K562 (cell line): ENCODE data around the gene STC2. TPM values are rescaled to one million over a fixed set of nuclear protein-coding genes. Genes with fewer than 3 reads are reported as not detected.

Experiments
- ADNP ChIP-seq: fragments of 200-800 bp; sonication (Bioruptor generic); IDR thresholded peaks from 2 replicates; pipeline ENCODE4 v1.6.1; 2016; ENCODE audit warnings: missing genetic modification characterization, missing compliant biosample characterization
- EGR1 ChIP-seq: fragments of 450-650 bp; conservative IDR thresholded peaks from 2 replicates; pipeline ENCODE4 v1.6.1; 2017; ENCODE audit warnings: mild to moderate bottlenecking
- ELF4 ChIP-seq: fragments of 450-650 bp; formaldehyde crosslinking; IDR thresholded peaks from 2 replicates; pipeline ENCODE4 v1.4.0; 2022; ENCODE audit warnings: missing genetic modification characterization
- ETV5 ChIP-seq: sonication (generic); formaldehyde crosslinking; IDR thresholded peaks from 2 replicates; pipeline ENCODE4 v1.4.0; 2020; ENCODE audit warnings: low read depth, mild to moderate bottlenecking, missing genetic modification reagents
- HCFC1 ChIP-seq: IDR thresholded peaks from 2 replicates; pipeline ENCODE4 v1.6.1; 2012; ENCODE audit warnings: low read depth, low read length, improper control_type of control experiment
- LCOR ChIP-seq: sonication (generic); formaldehyde crosslinking; IDR thresholded peaks from 2 replicates; pipeline ENCODE4 v1.8.0; 2022; ENCODE audit warnings: mild to moderate bottlenecking, missing genetic modification reagents
- NCOA2 ChIP-seq, 2 experiments: fragments of 450-650 bp; IDR thresholded peaks; 2 replicates each; pipeline ENCODE4 v1.6.1; 2018; ENCODE audit warnings: mild to moderate bottlenecking in 2 of 2, moderate library complexity in 1 of 2; ENCODE audit not compliant: partially characterized antibody in 2 of 2
- NR2F6 ChIP-seq: fragments of 450-650 bp; formaldehyde crosslinking; IDR thresholded peaks from 2 replicates; pipeline ENCODE4 v1.4.0; 2020; ENCODE audit warnings: mild to moderate bottlenecking
- PBX2 ChIP-seq, 2 experiments: IDR thresholded peaks in 1 of 2; conservative IDR thresholded peaks in 1 of 2; 2 replicates each; pipeline ENCODE4 v1.6.1; 2016; ENCODE audit warnings: low read depth in 2 of 2, mild to moderate bottlenecking in 1 of 2, missing compliant biosample characterization in 1 of 2, missing genetic modification characterization in 1 of 2, moderate library complexity in 1 of 2
- POLR3A ChIP-seq: IDR thresholded peaks from 2 replicates; pipeline ENCODE4 v1.6.1; 2011; ENCODE audit warnings: borderline replicate concordance, mild to moderate bottlenecking, moderate library complexity; ENCODE audit not compliant: insufficient read length, insufficient read depth; ENCODE audit errors: extremely low read depth
- POLR3G ChIP-seq: IDR thresholded peaks from 2 replicates; pipeline ENCODE4 v1.6.1; 2011; ENCODE audit not compliant: insufficient read length, insufficient replicate concordance; ENCODE audit errors: extremely low read depth
- RBM17 ChIP-seq: fragments of 200-400 bp; formaldehyde crosslinking; IDR thresholded peaks from 2 replicates; pipeline ENCODE4 v1.6.1; 2017; ENCODE audit warnings: low read depth, mild to moderate bottlenecking, low read length, borderline replicate concordance
- RBM39 ChIP-seq: fragments of 200-400 bp; formaldehyde crosslinking; optimal IDR thresholded peaks from 2 replicates; pipeline ENCODE3; 2018; ENCODE audit warnings: low read depth, low read length
- SNRNP70 ChIP-seq: fragments of 200-400 bp; formaldehyde crosslinking; optimal IDR thresholded peaks from 2 replicates; pipeline ENCODE3; 2017; ENCODE audit warnings: low read depth, low read length
- SP1 ChIP-seq: sonication (generic); formaldehyde crosslinking; IDR thresholded peaks from 2 replicates; pipeline ENCODE4 v1.8.1; 2022; ENCODE audit warnings: mild to moderate bottlenecking, missing genetic modification reagents
- TSC22D4 ChIP-seq: fragments of 450-650 bp; IDR thresholded peaks from 2 replicates; pipeline ENCODE4 v1.6.1; 2016; ENCODE audit warnings: missing genetic modification characterization, missing biosample characterization, control low read depth
- U2AF2 ChIP-seq: fragments of 200-400 bp; formaldehyde crosslinking; optimal IDR thresholded peaks from 2 replicates; pipeline ENCODE3; 2017; ENCODE audit warnings: low read depth, mild to moderate bottlenecking, low read length
- YBX1 ChIP-seq: fragments of 450-650 bp; IDR thresholded peaks from 2 replicates; pipeline ENCODE4 v1.7.1; 2016; ENCODE audit warnings: mild to moderate bottlenecking
- ZC3H4 ChIP-seq: sonication (generic); formaldehyde crosslinking; IDR thresholded peaks from 2 replicates; pipeline ENCODE4 v1.9.0; 2021; ENCODE audit warnings: missing genetic modification reagents, borderline replicate concordance
- ZKSCAN1 ChIP-seq: fragments of 150-350 bp; IDR thresholded peaks from 2 replicates; pipeline ENCODE4 v1.6.1; 2016; ENCODE audit warnings: low read depth, low read length
- ZNF239 ChIP-seq: fragments of 250-450 bp; sonication (Bioruptor Pico); IDR thresholded peaks from 2 replicates; pipeline ENCODE4 v1.4.0; 2020; ENCODE audit warnings: mild to moderate bottlenecking
- ZNF253 ChIP-seq: fragments of 250-450 bp; sonication (Bioruptor Pico); conservative IDR thresholded peaks from 2 replicates; pipeline ENCODE4 v1.6.1; 2021; ENCODE audit warnings: mild to moderate bottlenecking
- ZNF3 ChIP-seq: fragments of 250-450 bp; sonication (Bioruptor Pico); IDR thresholded peaks from 2 replicates; pipeline ENCODE4 v1.5.0; 2021; ENCODE audit warnings: mild to moderate bottlenecking, moderate library complexity
- ZNF316 ChIP-seq: fragments of 450-650 bp; IDR thresholded peaks from 2 replicates; pipeline ENCODE4 v1.6.1; 2016
- ZNF384 ChIP-seq: IDR thresholded peaks from 2 replicates; pipeline ENCODE4 v1.6.1; 2012; ENCODE audit warnings: low read depth, low read length, improper control_type of control experiment
- ZNF436 ChIP-seq: fragments of 250-450, 450-650 bp; sonication (Bioruptor Pico); formaldehyde crosslinking; IDR thresholded peaks from 2 replicates; pipeline ENCODE4 v1.7.0; 2020; ENCODE audit warnings: mild to moderate bottlenecking
- ZNF584 ChIP-seq: fragments of 200-800 bp; sonication (Bioruptor generic); IDR thresholded peaks from 2 replicates; pipeline ENCODE4 v1.6.1; 2016; ENCODE audit warnings: low read depth, mild to moderate bottlenecking, missing genetic modification characterization, missing compliant biosample characterization
- polyA plus RNA-seq, 8 experiments: library from polyadenylated mRNA; depleted of rRNA in 4 of 8; stranded (reverse) in 5 of 8; unstranded in 3 of 8; fragments of >200 nt; fragmentation: Nextera tagmentation in 2 of 8; fragmentation: Illumina TruSeq in 1 of 8; extraction: Ambion mirVana in 2 of 8; extraction: Trizol in 1 of 8; gene quantifications; 2 replicates each; pipeline versions ENCODE4 v1.2.1 to v1.2.3, GENCODE V29; 2011 to 2014; ENCODE audit warnings: inconsistent platforms in 1 of 8, missing spikeins in 1 of 8
- total RNA-seq, 7 experiments: library from RNA; depleted of rRNA in 6 of 7; stranded (reverse); fragments of >200 nt in 6 of 7; fragmentation: Illumina TruSeq in 2 of 7; extraction: Trizol in 2 of 7; gene quantifications; 2 replicates each; pipeline versions ENCODE4 v1.2.1 to v1.2.3, GENCODE V29; 2011 to 2021; ENCODE audit warnings: low replicate concordance in 1 of 7
- TF ChIP-seq, protein P1 (sequence below): sonication (generic); formaldehyde crosslinking; IDR thresholded peaks from 2 replicates; pipeline ENCODE4 v1.8.1; 2023; ENCODE audit warnings: mild to moderate bottlenecking, missing genetic modification reagents

The STC2 gene
- total and polyA plus RNA-seq, 9 of the 15 experiments (the other 6 are each of a cell fraction or from before 2014, with no cell fraction given) = 0.62 to 31.7 (median 7.4) TPM

- TF ChIP-seq ZNF3 (CRISPR knock-in tag) (no peak), POLR3G (no peak), ZC3H4 (CRISPR knock-in tag) (no peak), SNRNP70 (no peak), YBX1 (no peak), HCFC1 (no peak), EGR1 (peak; percentile 32), RBM39 (no peak), ZNF253 (CRISPR knock-in tag) (no peak), U2AF2 (no peak), NCOA2 (IDR thresholded peaks at IDR 0.05; ENCODE audit: partially characterized antibody in 2 of 2) (no peak), ZNF239 (CRISPR knock-in tag) (no peak), NR2F6 (CRISPR knock-in tag) (no peak), PBX2 (CRISPR knock-in tag; IDR thresholded peaks at IDR 0.05; ENCODE audit: low read depth) (no peak), PBX2 (tag; conservative IDR thresholded peaks at IDR 0.05; ENCODE audit: low read depth) (no peak), RBM17 (no peak), ZNF316 (peak; percentile 86), LCOR (CRISPR knock-in tag) (no peak), SP1 (CRISPR knock-in tag) (peak; percentile 95), TSC22D4 (tag) (no peak), ZNF584 (CRISPR knock-in tag) (no peak), ZKSCAN1 (0 out of 2 replicates have a peak, but pooled peaks have one; percentile 20), ELF4 (no peak), ADNP (tag) (no peak), ZNF436 (CRISPR knock-in tag) (no peak), ETV5 (CRISPR knock-in tag) (peak; percentile 65), POLR3A (no peak), ZNF384 (no peak)
- TF ChIP-seq, protein P1, sequence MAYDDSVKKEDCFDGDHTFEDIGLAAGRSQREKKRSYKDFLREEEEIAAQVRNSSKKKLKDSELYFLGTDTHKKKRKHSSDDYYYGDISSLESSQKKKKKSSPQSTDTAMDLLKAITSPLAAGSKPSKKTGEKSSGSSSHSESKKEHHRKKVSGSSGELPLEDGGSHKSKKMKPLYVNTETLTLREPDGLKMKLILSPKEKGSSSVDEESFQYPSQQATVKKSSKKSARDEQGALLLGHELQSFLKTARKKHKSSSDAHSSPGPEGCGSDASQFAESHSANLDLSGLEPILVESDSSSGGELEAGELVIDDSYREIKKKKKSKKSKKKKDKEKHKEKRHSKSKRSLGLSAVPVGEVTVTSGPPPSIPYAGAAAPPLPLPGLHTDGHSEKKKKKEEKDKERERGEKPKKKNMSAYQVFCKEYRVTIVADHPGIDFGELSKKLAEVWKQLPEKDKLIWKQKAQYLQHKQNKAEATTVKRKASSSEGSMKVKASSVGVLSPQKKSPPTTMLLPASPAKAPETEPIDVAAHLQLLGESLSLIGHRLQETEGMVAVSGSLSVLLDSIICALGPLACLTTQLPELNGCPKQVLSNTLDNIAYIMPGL (CRISPR knock-in tag) = no peak
These were observed 3.8 kb upstream of the STC2 start (continued) for GRCh38 chr5:173331956-173332479.
